ENCODE measurements around the gene HDAC4. TPM values are rescaled to one million over a fixed set of nuclear protein-coding genes. Genes with fewer than 3 reads are reported as not detected.

HDAC4 gene
- total RNA-seq, 1 donor, result 20.3 TPM

- no peak for TF ChIP-seq CTCF (IDR thresholded peaks at IDR 0.05; ENCODE audit: insufficient read depth, low read depth, low read length)
- DNase-seq (ENCODE audit: low read depth), result no peak
- no peak overlapping the region for H3K4me3 ChIP-seq (ENCODE audit: low read depth, low read length)
These were observed 231.3 kb downstream of the HDAC4 start for GRCh38 chr2:239169311-239170048.

- DNase-seq (ENCODE audit: low read depth), result no peak
- no peak overlapping the region for H3K4me3 ChIP-seq (ENCODE audit: low read depth, low read length)
- TF ChIP-seq CTCF (IDR thresholded peaks at IDR 0.05; ENCODE audit: insufficient read depth, low read depth, low read length), result no peak
These were observed 232.2 kb downstream of the HDAC4 start for GRCh38 chr2:239168575-239168974.

- H3K4me3 ChIP-seq (ENCODE audit: low read depth, low read length), result no peak overlapping the region
- no peak for DNase-seq (ENCODE audit: low read depth)
- TF ChIP-seq CTCF (IDR thresholded peaks at IDR 0.05; ENCODE audit: insufficient read depth, low read depth, low read length), result no peak
These were observed 232.9 kb downstream of the HDAC4 start for GRCh38 chr2:239167766-239168444.

- no peak for DNase-seq (ENCODE audit: low read depth)
- no peak for TF ChIP-seq CTCF (IDR thresholded peaks at IDR 0.05; ENCODE audit: insufficient read depth, low read depth, low read length)
- no peak overlapping the region for H3K4me3 ChIP-seq (ENCODE audit: low read depth, low read length)
These were observed 233.7 kb downstream of the HDAC4 start for GRCh38 chr2:239167011-239167673.

GRCh38 chr2:239166201-239166834 lies 234.5 kb downstream of the HDAC4 start:
- TF ChIP-seq CTCF (IDR thresholded peaks at IDR 0.05; ENCODE audit: insufficient read depth, low read depth, low read length), result no peak
- H3K4me3 ChIP-seq (ENCODE audit: low read depth, low read length), result no peak overlapping the region
- peak; percentile 83 for DNase-seq (ENCODE audit: low read depth)

GRCh38 chr2:239165206-239165831 lies 235.5 kb downstream of the HDAC4 start:
- TF ChIP-seq CTCF (IDR thresholded peaks at IDR 0.05; ENCODE audit: insufficient read depth, low read depth, low read length), result no peak
- H3K4me3 ChIP-seq (ENCODE audit: low read depth, low read length), result no peak overlapping the region
- DNase-seq (ENCODE audit: low read depth), result no peak

All from fibroblast of villous mesenchyme (primary cell).